GM10266 (cell line): Measurements from ENCODE around the gene RHOB.

Experiments
- DNase-seq: peaks from one replicate; pipeline ENCODE4 v3.0.0; 2012; ENCODE audit errors: extremely low spot score
- TF ChIP-seq, protein P1 (sequence below): IDR thresholded peaks from 2 replicates; pipeline ENCODE4 v1.5.1; 2012; ENCODE audit warnings: mild to moderate bottlenecking, low read depth; ENCODE audit not compliant: control insufficient read depth, insufficient read depth; ENCODE audit errors: missing control alignments

Gene RHOB

DNA sequence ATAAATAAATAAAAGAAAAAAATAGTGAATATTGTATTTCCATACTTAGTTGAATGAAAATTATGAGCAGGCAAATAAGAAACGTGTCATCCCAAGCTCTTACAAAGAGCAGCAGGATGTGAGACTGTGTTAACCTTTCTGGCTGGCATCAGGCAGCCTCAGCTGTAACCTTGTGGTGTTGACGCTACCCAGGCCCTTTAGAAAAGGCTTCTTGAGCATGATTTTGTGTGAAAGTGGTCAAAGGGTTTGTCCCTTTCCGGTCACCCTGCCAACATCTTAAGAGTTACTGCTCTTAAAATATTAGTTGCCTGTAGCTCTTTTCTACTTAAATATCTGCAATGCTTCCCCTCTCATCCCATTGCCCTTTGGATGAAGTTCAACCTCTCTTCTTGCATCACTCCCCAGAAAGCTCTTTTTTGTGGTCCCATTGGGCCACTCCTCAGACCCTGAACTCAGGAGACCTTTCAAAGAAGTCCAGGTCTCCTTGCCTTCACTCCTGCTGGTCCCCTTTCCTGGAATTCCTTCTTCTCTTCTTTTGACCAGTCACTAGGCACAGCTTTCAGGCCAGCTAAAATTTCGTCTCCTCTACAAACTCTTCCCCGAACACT lies 35.0 kb downstream of the RHOB start:
- TF ChIP-seq, protein P1, sequence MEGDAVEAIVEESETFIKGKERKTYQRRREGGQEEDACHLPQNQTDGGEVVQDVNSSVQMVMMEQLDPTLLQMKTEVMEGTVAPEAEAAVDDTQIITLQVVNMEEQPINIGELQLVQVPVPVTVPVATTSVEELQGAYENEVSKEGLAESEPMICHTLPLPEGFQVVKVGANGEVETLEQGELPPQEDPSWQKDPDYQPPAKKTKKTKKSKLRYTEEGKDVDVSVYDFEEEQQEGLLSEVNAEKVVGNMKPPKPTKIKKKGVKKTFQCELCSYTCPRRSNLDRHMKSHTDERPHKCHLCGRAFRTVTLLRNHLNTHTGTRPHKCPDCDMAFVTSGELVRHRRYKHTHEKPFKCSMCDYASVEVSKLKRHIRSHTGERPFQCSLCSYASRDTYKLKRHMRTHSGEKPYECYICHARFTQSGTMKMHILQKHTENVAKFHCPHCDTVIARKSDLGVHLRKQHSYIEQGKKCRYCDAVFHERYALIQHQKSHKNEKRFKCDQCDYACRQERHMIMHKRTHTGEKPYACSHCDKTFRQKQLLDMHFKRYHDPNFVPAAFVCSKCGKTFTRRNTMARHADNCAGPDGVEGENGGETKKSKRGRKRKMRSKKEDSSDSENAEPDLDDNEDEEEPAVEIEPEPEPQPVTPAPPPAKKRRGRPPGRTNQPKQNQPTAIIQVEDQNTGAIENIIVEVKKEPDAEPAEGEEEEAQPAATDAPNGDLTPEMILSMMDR, result no peak
- DNase-seq, result no peak

DNA sequence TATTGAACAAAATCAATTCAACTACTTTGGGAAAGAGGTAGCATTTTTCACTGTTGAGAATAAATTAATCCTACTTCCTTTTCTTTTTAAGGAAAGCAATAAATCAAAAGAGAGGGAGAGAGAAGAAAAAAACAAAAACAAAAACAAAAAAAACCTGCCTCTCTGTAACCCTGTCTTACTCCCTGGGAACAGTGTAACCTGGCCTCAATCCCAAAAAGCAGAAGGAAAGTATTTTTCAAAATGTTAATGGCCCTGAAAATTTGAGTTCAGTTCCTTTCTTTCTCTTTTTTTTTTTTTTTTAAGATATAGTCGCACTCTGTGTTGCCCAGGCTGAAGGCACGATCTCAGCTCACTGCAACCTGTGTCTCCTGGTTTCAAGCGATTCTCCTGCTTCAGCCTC lies 35.9 kb downstream of the RHOB start:
- TF ChIP-seq, protein P1, result no peak
- DNase-seq, result no peak

DNA sequence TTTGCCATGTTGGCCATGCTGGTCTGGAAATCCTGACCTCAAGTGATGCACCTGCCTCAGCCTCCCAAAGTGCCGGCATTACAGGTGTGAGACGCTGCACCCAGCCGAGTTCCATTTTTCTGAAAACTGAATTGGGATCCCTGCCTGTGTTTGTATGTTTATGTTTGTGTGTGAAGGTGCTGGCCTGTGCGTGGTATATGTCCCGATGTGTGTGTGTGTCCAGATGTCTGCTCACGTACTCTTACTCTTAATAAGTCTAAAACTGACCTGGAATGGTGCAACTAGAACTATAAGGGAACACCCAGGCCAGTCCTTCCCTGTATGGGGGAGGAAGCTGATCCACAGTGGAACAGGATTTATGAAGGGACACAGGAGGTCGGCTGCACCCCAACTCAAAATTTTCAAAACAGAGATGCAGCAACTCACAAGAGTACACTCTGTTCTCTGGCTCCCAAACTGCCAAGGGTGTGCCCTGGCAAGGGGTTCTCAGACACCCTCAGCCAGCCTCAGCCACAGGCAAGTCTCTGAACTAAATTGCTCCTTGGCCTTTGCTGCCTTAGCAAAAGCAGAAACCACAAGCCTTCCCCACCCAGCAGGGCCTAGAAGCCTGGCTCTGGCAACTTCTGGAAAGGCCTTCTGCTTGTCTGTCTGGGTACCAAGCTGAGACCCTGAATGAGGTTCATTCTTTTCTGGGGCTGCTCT lies 36.5 kb downstream of the RHOB start:
- DNase-seq, result no peak
- TF ChIP-seq, protein P1, result no peak

DNA sequence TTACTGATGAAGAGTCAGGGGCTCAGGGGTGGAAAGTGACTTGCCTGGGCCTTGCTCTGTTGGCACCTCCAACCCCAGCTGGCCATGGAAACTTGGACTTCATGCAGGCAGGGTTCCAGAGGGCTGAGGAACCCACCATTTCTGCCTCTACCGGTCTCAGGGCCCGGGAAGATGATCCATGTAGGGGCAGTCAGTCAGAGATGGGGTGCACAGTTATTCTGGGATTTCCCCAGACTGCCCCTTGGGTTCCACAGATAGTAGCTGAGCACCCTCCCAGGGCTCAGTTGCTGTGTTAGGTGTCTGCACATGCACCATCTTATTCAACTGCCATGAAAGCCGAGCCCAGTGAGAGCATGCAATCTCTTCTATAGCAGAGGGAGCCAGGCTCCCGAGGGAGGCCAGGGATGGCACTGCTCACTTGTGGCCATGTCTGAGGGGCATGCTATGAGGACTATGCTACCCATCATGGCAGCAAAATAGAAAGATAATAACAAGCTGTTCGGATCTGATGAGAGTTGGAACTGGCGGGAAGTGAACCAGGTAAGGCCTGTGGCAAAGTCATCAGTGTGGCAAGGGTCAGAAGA lies 37.3 kb downstream of the RHOB start:
- no peak for DNase-seq
- TF ChIP-seq, protein P1, result no peak

DNA sequence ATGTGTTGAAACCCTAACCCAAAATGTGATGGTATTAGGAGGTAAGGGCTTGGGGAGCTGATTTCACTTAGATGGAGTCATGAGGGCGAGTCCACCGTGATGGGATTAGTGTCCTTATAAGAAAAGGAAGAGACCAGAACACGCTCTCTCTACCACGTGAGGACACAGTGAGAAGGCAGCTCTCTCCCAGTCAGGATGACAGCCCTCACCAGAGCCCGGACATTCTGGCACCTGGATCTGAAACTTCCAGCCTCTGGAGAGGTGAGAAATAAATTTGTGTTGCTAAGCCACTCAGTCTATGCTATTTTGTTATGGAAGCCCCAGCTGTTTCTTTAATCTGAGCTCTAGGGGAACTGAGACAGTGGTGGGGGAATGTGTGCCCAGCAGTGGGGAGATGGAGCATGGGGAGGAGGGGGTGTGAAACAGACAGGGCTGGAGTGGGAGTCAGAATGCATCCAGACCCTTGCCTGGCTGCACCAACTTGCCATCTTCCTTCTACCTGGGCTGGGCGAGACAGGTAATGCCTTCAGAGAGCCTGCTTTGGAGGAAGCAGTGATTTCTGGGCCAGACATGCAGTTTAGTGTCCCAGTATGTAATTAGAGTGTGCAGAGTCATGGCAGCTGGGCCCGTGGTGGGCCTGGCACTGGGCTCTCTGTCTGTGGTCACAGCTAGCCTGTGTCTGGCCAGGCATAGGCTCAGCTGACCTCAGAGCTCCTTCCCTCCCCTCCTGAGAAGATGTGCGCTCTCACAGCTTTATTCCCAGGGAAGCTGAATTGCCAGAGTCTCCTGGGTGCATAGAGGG lies 38.1 kb downstream of the RHOB start:
- DNase-seq, result no peak
- TF ChIP-seq, protein P1, result no peak

DNA sequence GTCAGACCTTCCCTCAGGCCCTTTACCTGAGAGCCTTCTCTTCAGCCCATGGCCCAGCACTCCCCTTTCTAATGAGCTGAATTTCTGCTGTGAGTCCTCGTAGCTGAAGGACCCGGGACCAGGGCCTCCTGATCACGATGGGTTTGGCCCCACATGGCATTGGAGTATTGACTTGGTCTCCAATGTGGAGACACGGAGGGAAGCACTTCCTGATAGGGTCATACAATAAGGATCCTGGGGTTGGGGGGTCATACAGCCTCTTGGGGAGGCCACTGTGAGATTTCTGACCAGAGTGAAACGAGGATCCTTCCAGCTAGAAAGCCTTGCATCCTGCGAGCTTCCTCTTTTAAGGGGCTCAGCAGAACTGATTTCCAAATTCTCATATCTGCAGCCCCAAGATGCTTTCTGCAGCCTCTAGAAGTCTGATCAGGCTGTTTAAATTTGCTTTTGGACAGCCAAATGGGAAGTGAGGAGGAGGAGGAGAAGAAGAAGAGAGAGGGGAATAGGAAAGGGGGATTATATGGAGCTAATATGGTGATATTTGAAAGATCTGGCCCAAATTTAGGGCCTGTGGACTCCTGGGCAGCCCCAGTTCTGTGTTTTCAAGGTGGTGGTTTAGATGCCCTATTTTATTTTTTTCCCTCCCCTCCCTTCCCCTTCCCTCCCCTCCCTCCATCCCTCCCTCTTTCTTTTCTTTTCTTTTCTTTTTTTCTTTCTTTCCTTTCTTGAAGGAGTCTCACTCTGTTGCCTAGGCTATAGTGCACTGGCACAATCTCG lies 38.9 kb downstream of the RHOB start:
- TF ChIP-seq, protein P1, result no peak
- DNase-seq, result no peak
